ENCODE results near the gene MASTL.

Gene MASTL

DNA sequence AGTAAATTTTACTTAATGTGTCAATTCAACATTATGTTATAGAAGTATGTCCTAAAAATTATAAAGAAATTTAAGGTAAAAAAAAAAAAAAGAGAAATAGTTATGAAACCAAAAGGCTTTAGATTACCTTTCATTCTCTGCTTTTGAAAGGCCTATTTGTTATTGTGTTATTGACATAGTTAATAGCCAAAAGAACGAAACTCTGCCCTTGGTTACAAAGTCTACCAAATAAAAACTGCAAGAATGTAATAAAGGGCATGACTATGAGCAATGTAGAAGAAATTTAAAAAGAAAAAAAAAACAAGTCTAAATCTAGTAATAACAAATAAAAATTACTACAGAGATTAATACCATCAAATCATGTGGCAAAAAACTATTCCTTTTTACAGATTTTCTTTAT is 74.9 kb downstream of the MASTL start:
- H3K4me3 ChIP-seq (replicated peaks; ENCODE audit: insufficient read depth, low read length): no peak overlapping the region
- DNase-seq (ENCODE audit: low read depth in 1 of 2, low spot score in 1 of 2): no peak
- TF ChIP-seq, protein P1, sequence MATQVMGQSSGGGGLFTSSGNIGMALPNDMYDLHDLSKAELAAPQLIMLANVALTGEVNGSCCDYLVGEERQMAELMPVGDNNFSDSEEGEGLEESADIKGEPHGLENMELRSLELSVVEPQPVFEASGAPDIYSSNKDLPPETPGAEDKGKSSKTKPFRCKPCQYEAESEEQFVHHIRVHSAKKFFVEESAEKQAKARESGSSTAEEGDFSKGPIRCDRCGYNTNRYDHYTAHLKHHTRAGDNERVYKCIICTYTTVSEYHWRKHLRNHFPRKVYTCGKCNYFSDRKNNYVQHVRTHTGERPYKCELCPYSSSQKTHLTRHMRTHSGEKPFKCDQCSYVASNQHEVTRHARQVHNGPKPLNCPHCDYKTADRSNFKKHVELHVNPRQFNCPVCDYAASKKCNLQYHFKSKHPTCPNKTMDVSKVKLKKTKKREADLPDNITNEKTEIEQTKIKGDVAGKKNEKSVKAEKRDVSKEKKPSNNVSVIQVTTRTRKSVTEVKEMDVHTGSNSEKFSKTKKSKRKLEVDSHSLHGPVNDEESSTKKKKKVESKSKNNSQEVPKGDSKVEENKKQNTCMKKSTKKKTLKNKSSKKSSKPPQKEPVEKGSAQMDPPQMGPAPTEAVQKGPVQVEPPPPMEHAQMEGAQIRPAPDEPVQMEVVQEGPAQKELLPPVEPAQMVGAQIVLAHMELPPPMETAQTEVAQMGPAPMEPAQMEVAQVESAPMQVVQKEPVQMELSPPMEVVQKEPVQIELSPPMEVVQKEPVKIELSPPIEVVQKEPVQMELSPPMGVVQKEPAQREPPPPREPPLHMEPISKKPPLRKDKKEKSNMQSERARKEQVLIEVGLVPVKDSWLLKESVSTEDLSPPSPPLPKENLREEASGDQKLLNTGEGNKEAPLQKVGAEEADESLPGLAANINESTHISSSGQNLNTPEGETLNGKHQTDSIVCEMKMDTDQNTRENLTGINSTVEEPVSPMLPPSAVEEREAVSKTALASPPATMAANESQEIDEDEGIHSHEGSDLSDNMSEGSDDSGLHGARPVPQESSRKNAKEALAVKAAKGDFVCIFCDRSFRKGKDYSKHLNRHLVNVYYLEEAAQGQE (IDR thresholded peaks at IDR 0.05; ENCODE audit: insufficient replicate concordance, low read depth): no peak
- TF ChIP-seq SPI1 (IDR thresholded peaks at IDR 0.05; ENCODE audit: borderline replicate concordance, low read depth) (no peak), POLR2AphosphoS5 (IDR thresholded peaks at IDR 0.05; ENCODE audit: low read depth) (no peak), GABPA (IDR thresholded peaks at IDR 0.05; ENCODE audit: low read depth) (no peak)
- TF ChIP-seq, protein P2, sequence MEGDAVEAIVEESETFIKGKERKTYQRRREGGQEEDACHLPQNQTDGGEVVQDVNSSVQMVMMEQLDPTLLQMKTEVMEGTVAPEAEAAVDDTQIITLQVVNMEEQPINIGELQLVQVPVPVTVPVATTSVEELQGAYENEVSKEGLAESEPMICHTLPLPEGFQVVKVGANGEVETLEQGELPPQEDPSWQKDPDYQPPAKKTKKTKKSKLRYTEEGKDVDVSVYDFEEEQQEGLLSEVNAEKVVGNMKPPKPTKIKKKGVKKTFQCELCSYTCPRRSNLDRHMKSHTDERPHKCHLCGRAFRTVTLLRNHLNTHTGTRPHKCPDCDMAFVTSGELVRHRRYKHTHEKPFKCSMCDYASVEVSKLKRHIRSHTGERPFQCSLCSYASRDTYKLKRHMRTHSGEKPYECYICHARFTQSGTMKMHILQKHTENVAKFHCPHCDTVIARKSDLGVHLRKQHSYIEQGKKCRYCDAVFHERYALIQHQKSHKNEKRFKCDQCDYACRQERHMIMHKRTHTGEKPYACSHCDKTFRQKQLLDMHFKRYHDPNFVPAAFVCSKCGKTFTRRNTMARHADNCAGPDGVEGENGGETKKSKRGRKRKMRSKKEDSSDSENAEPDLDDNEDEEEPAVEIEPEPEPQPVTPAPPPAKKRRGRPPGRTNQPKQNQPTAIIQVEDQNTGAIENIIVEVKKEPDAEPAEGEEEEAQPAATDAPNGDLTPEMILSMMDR (IDR thresholded peaks at IDR 0.05; ENCODE audit: insufficient read depth, low read length): no peak
- H3K27me3 ChIP-seq (ENCODE audit: insufficient read depth, poor library complexity, severe bottlenecking): no peaks in the 10 kb centered on the region
- no peak overlapping the region for H3K27ac ChIP-seq (replicated peaks)

DNA sequence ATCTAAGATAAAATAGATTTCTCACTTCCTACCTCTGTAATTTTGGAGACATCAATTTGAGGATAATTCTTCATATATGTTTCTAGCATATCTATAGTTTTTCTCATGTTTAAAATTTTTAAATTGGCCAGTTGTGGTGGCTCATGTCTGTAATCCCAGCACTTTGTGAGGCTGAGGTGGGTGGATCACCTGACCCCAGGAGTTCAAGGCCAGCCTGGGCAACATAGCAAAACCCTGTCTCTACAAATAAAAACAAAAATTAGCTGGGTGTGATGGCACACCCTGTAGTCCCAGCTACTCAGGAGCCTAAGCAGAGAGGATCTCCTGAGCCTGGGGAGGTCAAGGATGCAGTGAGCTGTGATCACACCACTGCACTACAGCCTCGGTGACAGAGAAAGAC is 80.6 kb downstream of the MASTL start:
- TF ChIP-seq SPI1 (IDR thresholded peaks at IDR 0.05; ENCODE audit: borderline replicate concordance, low read depth): no peak
- TF ChIP-seq, protein P2 (IDR thresholded peaks at IDR 0.05; ENCODE audit: insufficient read depth, low read length): no peak
- no peak for TF ChIP-seq POLR2AphosphoS5 (IDR thresholded peaks at IDR 0.05; ENCODE audit: low read depth)
- no peak for TF ChIP-seq GABPA (IDR thresholded peaks at IDR 0.05; ENCODE audit: low read depth)
- TF ChIP-seq, protein P1 (IDR thresholded peaks at IDR 0.05; ENCODE audit: insufficient replicate concordance, low read depth): no peak
- no peak for DNase-seq (ENCODE audit: low read depth in 1 of 2, low spot score in 1 of 2)
- H3K27ac ChIP-seq (replicated peaks): no peak overlapping the region
- no peaks in the 10 kb centered on the region for H3K27me3 ChIP-seq (ENCODE audit: insufficient read depth, poor library complexity, severe bottlenecking)
- no peak overlapping the region for H3K4me3 ChIP-seq (replicated peaks; ENCODE audit: insufficient read depth, low read length)

All from HL-60 (cell line).